LNCaP clone FGC (cell line): ENCODE results near the gene CAPN14.
A peak's percentile ranks its signal among the peaks of the same experiment; 100 is the strongest.

Experiments used
- DNase-seq: peaks from one replicate; pipeline ENCODE4 v3.0.0-alpha.2; 2011; ENCODE audit warnings: low read depth
- H3K4me3 ChIP-seq: 2 replicates; pipeline ENCODE4 v1.5.1; 2011; ENCODE audit warnings: mild to moderate bottlenecking, low read depth, low read length, control low read depth
- CTCF ChIP-seq: IDR thresholded peaks from 2 replicates; pipeline ENCODE4 v1.5.1; 2012; ENCODE audit warnings: mild to moderate bottlenecking; ENCODE audit not compliant: control insufficient read depth, insufficient read depth; ENCODE audit errors: extremely low read depth

The CAPN14 gene

GRCh38 chr2:31168291-31168690, 49.0 kb downstream of the CAPN14 start:
- H3K4me3 ChIP-seq = no peak overlapping the region
- no peak for DNase-seq
- TF ChIP-seq CTCF = no peak

GRCh38 chr2:31166925-31167324, 50.4 kb downstream of the CAPN14 start:
- no peak for TF ChIP-seq CTCF
- DNase-seq = no peak
- H3K4me3 ChIP-seq = no peak overlapping the region

- no peak for DNase-seq
- no peak overlapping the region for H3K4me3 ChIP-seq
- TF ChIP-seq CTCF = no peak
Observed at GRCh38 chr2:31163011-31163539, 54.2 kb downstream of the CAPN14 start.

- no peak overlapping the region for H3K4me3 ChIP-seq
- TF ChIP-seq CTCF = no peak
- DNase-seq = no peak
Observed at GRCh38 chr2:31161637-31162036, 55.7 kb downstream of the CAPN14 start.

GRCh38 chr2:31151501-31151900, 65.8 kb downstream of the CAPN14 start:
- no peak overlapping the region for H3K4me3 ChIP-seq
- TF ChIP-seq CTCF = peak; percentile 51
- DNase-seq = no peak

GRCh38 chr2:31150120-31150670, 67.1 kb downstream of the CAPN14 start:
- TF ChIP-seq CTCF = no peak
- no peak overlapping the region for H3K4me3 ChIP-seq
- no peak for DNase-seq

GRCh38 chr2:31148514-31148913, 68.8 kb downstream of the CAPN14 start:
- no peak for TF ChIP-seq CTCF
- no peak for DNase-seq
- H3K4me3 ChIP-seq = no peak overlapping the region
